ENCODE measurements around the gene EED. TPM values are rescaled to one million over a fixed set of nuclear protein-coding genes. Genes with fewer than 3 reads are reported as not detected.
"Not testable (repeated sequence)": the region's sequence is repeated elsewhere in the genome, so short reads cannot be mapped to it uniquely, and the experiment has no call there.

EED gene
- total RNA-seq, 2 donors from 2014 or later, result 14.3 to 14.8 TPM

GRCh38 chr11:86211619-86212018 is 32.9 kb upstream of the EED start:
- intact Hi-C loops (cut with DNase I), result no loop called here
- ATAC-seq, result no peak
- DNase-seq, result no peak

GRCh38 chr11:86212019-86212611 is 32.4 kb upstream of the EED start:
- DNase-seq, result no peak

GRCh38 chr11:86214710-86215109 is 29.8 kb upstream of the EED start:
- DNase-seq, result no peak
- intact Hi-C loops (cut with DNase I), result no loop called here
- ATAC-seq, result no peak

More at GRCh38 chr11:86212019-86212611, 32.4 kb upstream of the EED start:
- intact Hi-C loops (cut with DNase I), result no loop called here
- no peak for ATAC-seq

GRCh38 chr11:86218125-86219084 is 26.1 kb upstream of the EED start:
- intact Hi-C loops (cut with DNase I), result loop anchor here in 1 of 2 donors (2.0 kb wide), 1 partner anchor 278 kb away; no protein-coding TSS in a partner anchor
- peak; percentile 80 to 92 for ATAC-seq
- DNase-seq, result peak; percentile 64

- ATAC-seq (no peak), DNase-seq (no peak)
- intact Hi-C loops (cut with DNase I), result loop anchor here in 1 of 2 donors (2.0 kb wide), 1 partner anchor 279 kb away; no protein-coding TSS in a partner anchor
Observed at GRCh38 chr11:86219311-86220193, 25.0 kb upstream of the EED start.

GRCh38 chr11:86220653-86221052 is 23.9 kb upstream of the EED start:
- intact Hi-C loops (cut with DNase I), result no loop called here
- ATAC-seq (no peak), DNase-seq (no peak)

- ATAC-seq (no peak), DNase-seq (no peak)
- intact Hi-C loops (cut with DNase I), result no loop called here
Observed at GRCh38 chr11:86222081-86222480, 22.5 kb upstream of the EED start.

GRCh38 chr11:86224575-86224974 is 20.0 kb upstream of the EED start:
- intact Hi-C loops (cut with DNase I); DNase-seq; ATAC-seq: not testable (repeated sequence)

GRCh38 chr11:86225344-86225743 is 19.2 kb upstream of the EED start:
- ATAC-seq; DNase-seq; intact Hi-C loops (cut with DNase I): not testable (repeated sequence)

GRCh38 chr11:86228269-86229038 is 16.1 kb upstream of the EED start:
- ATAC-seq (no peak), DNase-seq (no peak)
- intact Hi-C loops (cut with DNase I), result no loop called here

- ATAC-seq; DNase-seq; intact Hi-C loops (cut with DNase I): not testable (repeated sequence)
Observed at GRCh38 chr11:86229039-86229330, 15.6 kb upstream of the EED start.

- ATAC-seq (no peak), DNase-seq (no peak)
- intact Hi-C loops (cut with DNase I), result no loop called here
Observed at GRCh38 chr11:86230179-86230804, 14.3 kb upstream of the EED start.

- no peak for ATAC-seq
- intact Hi-C loops (cut with DNase I), result no loop called here
- DNase-seq, result no peak
Observed at GRCh38 chr11:86230921-86231434, 13.6 kb upstream of the EED start.

- DNase-seq (no peak), ATAC-seq (no peak)
- intact Hi-C loops (cut with DNase I), result no loop called here
Observed at GRCh38 chr11:86232556-86232955, 12.0 kb upstream of the EED start.

- DNase-seq (no peak), ATAC-seq (no peak)
- intact Hi-C loops (cut with DNase I), result no loop called here
Observed at GRCh38 chr11:86234831-86235461, 9.6 kb upstream of the EED start.

- intact Hi-C loops (cut with DNase I), result no loop called here
- ATAC-seq (no peak), DNase-seq (no peak)
Observed at GRCh38 chr11:86237267-86237804, 7.2 kb upstream of the EED start.

GRCh38 chr11:86240164-86240563 is 4.4 kb upstream of the EED start:
- intact Hi-C loops (cut with DNase I), result loop anchor here in 1 of 2 donors (10.0 kb wide), 1 partner anchor 385 kb away; the partner anchor contains the start of gene CCDC83
- no peak for DNase-seq
- no peak for ATAC-seq
